ENCODE results near the gene TBC1D16. TPM values are rescaled to one million over a fixed set of nuclear protein-coding genes. Genes with fewer than 3 reads are reported as not detected.

TBC1D16 gene
- total RNA-seq, 4 donors from 2014 or later, result 11.9 to 29.7 (median 22.2) TPM

GRCh38 chr17:80035937-80036714, 454 bp upstream of the TBC1D16 start, which contains the start of gene CCDC40:
TSS of gene CCDC40 (plus strand) at chr17:80036642. CDS start at chr17:80036663, 21 bp downstream.
- Histone ChIP-seq H3K27me3 (no peaks in the 10 kb centered on the region), H3K4me3 (peak within 1 kb of the TSS; percentile 45 to 89 (median 68)), H3K4me1 (peaks cover 0 to 7% (median 0%) of the 10 kb centered on the region in 4 donors), H3K27ac (peak within 1 kb of the TSS; percentile 76 to 90 (median 86)), H3K36me3 (no peaks in the 10 kb centered on the region), H3K9me3 (no peaks in the 10 kb centered on the region)
- TF ChIP-seq POLR2A (IDR thresholded peaks at IDR 0.05) (peak; percentile 25 to 43), CTCF (IDR thresholded peaks at IDR 0.05) (peak in 1 of 6 experiments; percentile 5)
- peak; percentile 71 to 91 (median 89) for DNase-seq

GRCh38 chr17:80034791-80035686, 633 bp downstream of the TBC1D16 start:
- no peak for TF ChIP-seq CTCF (IDR thresholded peaks at IDR 0.05)
- TF ChIP-seq POLR2A (IDR thresholded peaks at IDR 0.05), result no peak
- Histone ChIP-seq H3K27ac (peak overlapping the region; percentile 72 to 90 (median 82)), H3K4me3 (peak overlapping the region; percentile 45 to 89 (median 68)), H3K36me3 (no peaks in the 10 kb centered on the region), H3K4me1 (peaks cover 0 to 11% (median 3%) of the 10 kb centered on the region in 4 donors), H3K9me3 (no peaks in the 10 kb centered on the region), H3K27me3 (no peaks in the 10 kb centered on the region)
- peak; percentile 53 to 73 (median 64) for DNase-seq

DNA sequence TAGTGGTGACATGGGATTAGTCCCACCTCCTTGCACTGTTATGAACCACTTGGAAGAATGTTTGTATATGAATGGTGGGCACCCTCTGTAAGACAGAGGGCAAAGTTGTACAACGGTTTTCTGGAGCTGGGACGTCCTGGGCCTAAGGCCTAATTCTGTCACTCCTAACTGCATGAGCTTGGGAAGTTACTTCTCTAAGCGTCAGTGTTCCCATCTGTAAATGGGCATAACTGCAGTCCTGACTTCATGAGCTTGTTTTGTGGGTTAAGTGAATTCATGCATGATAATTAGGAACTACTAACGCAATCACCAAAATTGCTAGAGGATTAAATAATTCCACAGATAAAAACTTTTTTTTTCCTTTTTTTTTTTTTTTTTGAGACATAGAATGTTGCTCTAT, 1.8 kb downstream of the TBC1D16 start:
- TF ChIP-seq CTCF (IDR thresholded peaks at IDR 0.05) (no peak), POLR2A (IDR thresholded peaks at IDR 0.05) (no peak)
- H3K27me3 ChIP-seq, result no peaks in the 10 kb centered on the region
- no peaks in the 10 kb centered on the region for H3K36me3 ChIP-seq
- no peaks in the 10 kb centered on the region for H3K9me3 ChIP-seq
- DNase-seq, result no peak
- peaks cover 0 to 13% (median 3%) of the 10 kb centered on the region in 4 donors for H3K4me1 ChIP-seq
- H3K27ac ChIP-seq, result no peak overlapping the region
- H3K4me3 ChIP-seq, result no peak overlapping the region

DNA sequence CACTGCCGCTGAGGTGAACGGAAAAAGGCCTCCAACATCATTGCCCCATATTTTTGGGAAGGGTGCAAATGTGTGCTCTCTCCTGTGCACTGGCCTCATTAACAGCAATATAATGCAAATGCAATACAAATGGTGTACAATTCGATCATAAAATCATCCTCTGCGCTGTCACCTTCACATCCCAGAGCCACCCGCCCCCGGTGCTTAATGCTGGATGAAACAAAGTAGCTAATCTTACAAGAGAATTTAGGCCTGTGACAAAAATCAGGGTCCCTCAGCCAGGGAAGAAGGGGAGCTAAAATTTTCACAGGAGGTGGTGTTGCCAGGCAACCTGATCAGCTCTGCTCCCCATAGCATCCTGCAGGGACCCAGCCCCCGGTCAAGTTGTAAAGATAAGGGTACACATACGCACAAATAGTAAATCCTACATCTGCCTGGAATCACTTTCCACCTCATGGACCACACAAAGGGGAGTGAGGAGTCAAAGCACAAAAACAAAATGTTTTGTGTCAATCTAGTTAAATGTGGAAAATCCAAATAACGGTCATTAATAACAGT, 3.0 kb downstream of the TBC1D16 start:
- TF ChIP-seq CTCF (IDR thresholded peaks at IDR 0.05) (no peak), POLR2A (IDR thresholded peaks at IDR 0.05) (no peak)
- H3K27me3 ChIP-seq, result no peaks in the 10 kb centered on the region
- no peaks in the 10 kb centered on the region for H3K36me3 ChIP-seq
- no peak overlapping the region for H3K4me3 ChIP-seq
- no peaks in the 10 kb centered on the region for H3K9me3 ChIP-seq
- DNase-seq, result no peak
- H3K27ac ChIP-seq, result no peak overlapping the region
- peaks cover 0 to 13% (median 3%) of the 10 kb centered on the region in 4 donors for H3K4me1 ChIP-seq

- no peak overlapping the region for H3K4me3 ChIP-seq
- DNase-seq, result no peak
- H3K9me3 ChIP-seq, result no peaks in the 10 kb centered on the region
- H3K27ac ChIP-seq, result no peak overlapping the region
- TF ChIP-seq POLR2A (IDR thresholded peaks at IDR 0.05) (no peak), CTCF (IDR thresholded peaks at IDR 0.05) (no peak)
- peaks cover 0 to 13% (median 2%) of the 10 kb centered on the region in 4 donors for H3K4me1 ChIP-seq
- H3K27me3 ChIP-seq, result no peaks in the 10 kb centered on the region
- H3K36me3 ChIP-seq, result no peaks in the 10 kb centered on the region
These were observed 3.8 kb downstream of the TBC1D16 start for GRCh38 chr17:80031691-80032430.

All from Peyer's patch (tissue), 4 donors.